CD4-positive, alpha-beta T cell (primary cell): ENCODE results near the gene CDSN. TPM values are rescaled to one million over a fixed set of nuclear protein-coding genes. Genes with fewer than 3 reads are reported as not detected.

Source experiments
- ATAC-seq: fragments of 200-7000 bp; cut with Tn5 transposase; one replicate; pipeline ENCODE4 v1.10.0; 2022; ENCODE audit warnings: mild to moderate bottlenecking; ENCODE audit not compliant: poor library complexity
- CTCF ChIA-PET: fragments of 350-600 bp; sonication (Branson Sonifier 250); formaldehyde crosslinking; loops from one replicate; lab custom pipeline; 2021; ENCODE audit warnings: antibody characterized with exemption, inconsistent platforms; lab: Charles Lee
- POLR2A ChIA-PET: fragments of 350-600 bp; sonication (Branson Sonifier 250); formaldehyde crosslinking; loops from one replicate; lab custom pipeline; 2021; ENCODE audit warnings: antibody characterized with exemption, inconsistent platforms; lab: Charles Lee
- DNase-seq, 14 experiments: peaks; one replicate each; pipeline ENCODE4 v3.0.0-alpha.2; 2013 to 2020; ENCODE audit warnings: mixed read lengths in 2 of 14
- H3K27ac ChIP-seq, 2 donors: one replicate each; pipeline versions ENCODE4 v1.5.1 to v1.7.0; 2013; ENCODE audit warnings: low read length in 2 of 2, low read depth in 1 of 2, mild to moderate bottlenecking in 1 of 2
- H3K27me3 ChIP-seq, 2 experiments: 1 replicate in 1 of 2; 2 replicates in 1 of 2; pipeline versions ENCODE4 v1.6.1 to v1.7.0; 2013; ENCODE audit warnings: low read length in 2 of 2, control low read depth in 1 of 2, mild to moderate bottlenecking in 1 of 2, moderate library complexity in 1 of 2; ENCODE audit not compliant: insufficient read depth in 2 of 2, control insufficient read depth in 1 of 2
- H3K36me3 ChIP-seq: one replicate; pipeline ENCODE4 v1.6.1; 2013; ENCODE audit warnings: low read length, control low read depth; ENCODE audit not compliant: insufficient read depth
- H3K4me1 ChIP-seq: one replicate; pipeline ENCODE4 v1.6.1; 2013; ENCODE audit warnings: low read length, control low read depth; ENCODE audit not compliant: insufficient read depth
- H3K4me3 ChIP-seq: one replicate; pipeline ENCODE4 v1.5.1; 2013; ENCODE audit warnings: mild to moderate bottlenecking, low read length, moderate library complexity
- H3K9me3 ChIP-seq, 2 experiments: 1 replicate in 1 of 2; 2 replicates in 1 of 2; pipeline versions ENCODE4 v1.6.1 to v1.7.0; 2013; ENCODE audit warnings: low read length in 2 of 2, mild to moderate bottlenecking in 2 of 2, control low read depth in 1 of 2, moderate library complexity in 1 of 2; ENCODE audit not compliant: control insufficient read depth in 1 of 2, insufficient read depth in 1 of 2
- H3K27ac Mint-ChIP-seq: one replicate; pipeline ENCODE4 v1.8.0; 2020; ENCODE audit warnings: mixed read lengths
- H3K27me3 Mint-ChIP-seq: one replicate; pipeline ENCODE4 v1.8.0; 2021; ENCODE audit warnings: mixed read lengths
- H3K36me3 Mint-ChIP-seq: one replicate; pipeline ENCODE4 v1.8.0; 2021; ENCODE audit warnings: low read depth, mixed read lengths
- H3K4me1 Mint-ChIP-seq: one replicate; pipeline ENCODE4 v1.8.0; 2021; ENCODE audit warnings: low read depth, mixed read lengths
- H3K4me3 Mint-ChIP-seq: one replicate; pipeline ENCODE4 v1.8.0; 2020; ENCODE audit warnings: mild to moderate bottlenecking, mixed read lengths
- H3K9me3 Mint-ChIP-seq: one replicate; pipeline ENCODE4 v1.8.0; 2020; ENCODE audit warnings: mixed read lengths
- CTCF ChIP-seq: fragments of 200-600 bp; IDR thresholded peaks from one replicate; pipeline ENCODE4 v1.8.0; 2022; ENCODE audit warnings: antibody characterized with exemption, mild to moderate bottlenecking
- intact Hi-C, 2 experiments: fragments of 100-400 bp; cut with DNase I in 1 of 2; cut with micrococcal nuclease in 1 of 2; formaldehyde crosslinking; loops; one replicate each; pipeline versions ENCODE4 v1.15.1 to v1.9.0; 2023 to 2025; cut with DNase I, micrococcal nuclease
- total RNA-seq, 174 experiments: library from RNA in 2 of 174; stranded (reverse) in 2 of 174; gene quantifications; one replicate each; pipeline ENCODE4 v1.2.3 and lab custom pipeline; 2021 to 2026

The CDSN gene
- total RNA-seq, 2 experiments from 2014 or later: not detected

GRCh38 chr6:31079656-31080261 is 40.5 kb downstream of the CDSN start:
- Mint-ChIP-seq H3K9me3 (no peaks in the 10 kb centered on the region), H3K27me3 (peaks cover 5% of the 10 kb centered on the region), H3K27ac (no peak overlapping the region), H3K4me3 (peak overlapping the region; percentile 61), H3K36me3 (no peaks in the 10 kb centered on the region), H3K4me1 (peaks cover 9% of the 10 kb centered on the region)
- TF ChIP-seq CTCF: peak; percentile 96
- ChIA-PET POLR2A (interaction anchor here (0.6 to 1.8 kb wide), 11 partner anchors 15 to 483 kb away, joined by 3 to 7 read pairs (median 4); partner anchors contain the start of genes GTF2H4, MRPS18B, PPP1R10 and PSORS1C1), CTCF (interaction anchor here (0.6 to 2.2 kb wide), 27 partner anchors 9 to 666 kb away, joined by 3 to 12 read pairs (median 4); partner anchors contain the start of genes GTF2H4 and VARS2)
- no peaks in the 10 kb centered on the region for H3K27me3 ChIP-seq
- peak overlapping the region; percentile 35 for H3K4me3 ChIP-seq
- ATAC-seq (peak; percentile 94), DNase-seq (peak; percentile 52 to 82 (median 63))
- H3K27ac ChIP-seq: no peak overlapping the region
- no peaks in the 10 kb centered on the region for H3K9me3 ChIP-seq
- H3K4me1 ChIP-seq: peaks cover 9% of the 10 kb centered on the region
- intact Hi-C loops: loop anchor here (1.0 to 10.0 kb wide), 3 partner anchors 36 to 597 kb away; partner anchors contain the start of genes FLOT1 (in 1 of the 2) and IER3 (in 1 of the 2)
- H3K36me3 ChIP-seq: no peaks in the 10 kb centered on the region

GRCh38 chr6:31076611-31077010 is 43.6 kb downstream of the CDSN start:
- H3K4me1 ChIP-seq: peaks cover 9% of the 10 kb centered on the region
- H3K27me3 ChIP-seq: no peaks in the 10 kb centered on the region
- ATAC-seq: no peak
- H3K9me3 Mint-ChIP-seq: no peaks in the 10 kb centered on the region
- intact Hi-C loops: no loop called here
- H3K4me3 ChIP-seq: no peak overlapping the region
- peaks cover 5% of the 10 kb centered on the region for H3K27me3 Mint-ChIP-seq
- ChIA-PET CTCF (no interaction called here), POLR2A (interaction anchor here (0.7 kb wide), 1 partner anchor 264 kb away, joined by 4 read pairs; no protein-coding TSS in a partner anchor)
- H3K27ac ChIP-seq: no peak overlapping the region
- H3K27ac Mint-ChIP-seq: no peak overlapping the region
- no peak overlapping the region for H3K4me3 Mint-ChIP-seq
- no peak for TF ChIP-seq CTCF
- H3K36me3 ChIP-seq: no peaks in the 10 kb centered on the region
- no peaks in the 10 kb centered on the region for H3K9me3 ChIP-seq
- no peak for DNase-seq
- no peaks in the 10 kb centered on the region for H3K36me3 Mint-ChIP-seq
- H3K4me1 Mint-ChIP-seq: peaks cover 9% of the 10 kb centered on the region

GRCh38 chr6:31075528-31075927 is 44.7 kb downstream of the CDSN start:
- CTCF ChIA-PET: no interaction called here
- no peak overlapping the region for H3K27ac ChIP-seq
- no peaks in the 10 kb centered on the region for H3K9me3 ChIP-seq
- peaks cover 5% of the 10 kb centered on the region for H3K27me3 Mint-ChIP-seq
- H3K9me3 Mint-ChIP-seq: no peaks in the 10 kb centered on the region
- no peaks in the 10 kb centered on the region for H3K27me3 ChIP-seq
- no peaks in the 10 kb centered on the region for H3K36me3 Mint-ChIP-seq
- POLR2A ChIA-PET: no interaction called here
- H3K4me3 ChIP-seq: no peak overlapping the region
- no peaks in the 10 kb centered on the region for H3K36me3 ChIP-seq
- intact Hi-C loops: no loop called here
- peaks cover 9% of the 10 kb centered on the region for H3K4me1 Mint-ChIP-seq
- TF ChIP-seq CTCF: no peak
- no peak overlapping the region for H3K4me3 Mint-ChIP-seq
- ATAC-seq (no peak), DNase-seq (no peak)
- H3K27ac Mint-ChIP-seq: no peak overlapping the region
- peaks cover 9% of the 10 kb centered on the region for H3K4me1 ChIP-seq
